Measurements from ENCODE around the gene SLC4A5.
"Not testable (repeated sequence)": the region's sequence is repeated elsewhere in the genome, so short reads cannot be mapped to it uniquely, and the experiment has no call there.

The SLC4A5 gene

DNA sequence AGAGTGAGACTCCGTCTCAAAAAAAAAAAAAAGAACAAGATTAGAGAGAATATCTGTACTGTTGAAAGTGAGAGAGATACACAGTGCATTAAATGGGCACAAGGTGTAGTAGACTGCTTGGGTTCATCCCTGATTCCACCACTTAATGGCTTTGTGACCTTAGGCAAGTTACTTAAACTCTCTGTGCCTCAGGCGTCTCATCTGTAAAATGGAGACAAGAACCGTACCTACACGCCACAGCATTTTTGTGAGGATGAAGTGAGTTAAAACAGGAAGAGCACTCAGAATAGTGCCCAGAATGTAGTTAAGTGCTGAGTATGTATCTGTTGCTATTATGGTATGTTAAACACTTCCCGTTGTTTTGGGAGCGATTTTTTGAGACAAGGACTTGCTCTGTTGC is 80.5 kb downstream of the SLC4A5 start:
- no peak for DNase-seq

DNA sequence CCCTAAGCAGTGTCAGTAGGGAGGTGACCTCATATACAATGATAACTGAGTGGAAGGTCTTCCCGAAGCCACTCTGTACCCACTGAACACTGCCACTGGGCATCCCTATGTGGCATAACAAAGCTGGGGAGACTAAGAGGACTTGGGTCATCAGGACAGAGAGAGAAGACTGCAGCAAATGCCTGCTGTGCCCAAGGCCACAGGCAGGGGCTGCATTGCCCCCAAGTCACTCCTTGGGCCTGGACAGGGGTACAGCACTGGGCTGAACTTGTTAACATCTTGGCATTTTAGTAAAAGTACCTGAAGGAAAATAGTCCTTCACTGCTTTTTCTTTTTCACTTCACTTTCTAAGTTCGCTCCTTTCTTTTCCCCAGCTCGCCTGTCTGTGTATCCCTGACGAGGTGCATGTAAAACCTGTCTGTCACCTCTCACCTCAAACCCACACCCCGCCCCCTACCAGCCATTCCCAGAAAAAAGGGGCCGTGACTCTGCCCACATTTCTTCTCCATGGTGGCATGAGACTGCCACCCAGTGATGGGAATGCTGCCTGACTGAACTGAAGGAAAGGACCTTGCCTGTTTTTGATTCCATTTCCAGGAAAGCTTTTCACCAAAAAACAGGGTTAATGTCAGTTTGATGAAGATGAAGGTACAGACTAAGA is 81.9 kb downstream of the SLC4A5 start:
- DNase-seq = peak; percentile 55

DNA sequence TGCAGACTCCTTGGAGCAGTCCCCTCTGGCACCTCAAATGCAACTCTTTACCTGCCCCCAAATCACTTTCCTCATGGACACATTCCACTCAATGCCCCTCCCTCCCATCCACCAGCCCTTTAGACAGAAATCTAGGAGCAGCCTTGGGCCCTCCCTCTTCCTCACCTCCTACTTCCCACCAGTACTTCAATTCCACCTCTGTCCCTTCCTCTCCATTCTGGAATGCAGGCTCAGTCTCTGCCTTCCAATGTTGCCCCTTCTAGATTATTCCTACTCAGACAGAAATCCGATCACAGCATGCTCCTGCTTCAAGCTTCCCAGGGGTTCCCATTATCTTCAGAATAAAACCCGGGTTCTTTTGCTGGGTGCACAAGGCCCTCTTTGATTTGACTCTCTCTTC is 82.7 kb downstream of the SLC4A5 start:
- no peak for DNase-seq

DNA sequence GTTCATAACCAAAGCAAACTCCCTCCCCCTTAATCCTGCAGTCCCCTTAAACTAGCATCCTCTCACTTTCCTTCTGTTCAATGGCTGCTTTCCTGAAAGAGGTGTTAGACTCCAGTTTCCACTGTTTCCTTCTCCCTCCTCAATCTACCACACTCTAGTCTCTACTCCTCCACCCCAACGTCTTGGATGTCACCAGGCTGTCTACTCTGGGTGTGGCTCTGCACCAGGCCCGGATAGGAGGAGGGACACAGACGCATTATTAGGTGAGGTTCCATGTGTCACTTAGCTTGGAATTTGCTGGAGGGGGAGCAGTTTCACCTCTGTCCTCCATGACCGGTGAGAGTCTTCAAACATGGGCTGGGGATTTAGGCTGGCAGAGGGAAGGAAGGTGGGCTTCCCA is 83.5 kb downstream of the SLC4A5 start:
- no peak for DNase-seq

DNA sequence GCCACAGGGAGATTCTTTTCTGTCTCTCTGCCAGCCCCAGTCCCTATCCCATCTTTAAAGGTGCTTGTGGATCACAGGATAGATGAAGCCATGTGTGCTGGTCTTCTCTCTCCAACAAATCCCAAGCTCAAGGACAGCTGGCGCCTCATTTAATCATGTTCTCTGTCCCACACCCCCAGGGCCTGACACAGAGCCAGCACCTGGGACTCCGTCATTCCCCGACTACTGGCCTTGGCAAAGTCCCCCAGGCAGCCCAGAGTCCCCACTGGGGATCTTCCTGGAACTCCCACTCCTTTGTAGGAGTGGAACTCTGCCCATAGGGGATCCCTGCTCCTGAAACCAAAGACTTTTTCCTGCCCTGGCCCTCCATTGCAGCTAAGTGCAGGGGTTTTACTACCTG is 84.0 kb downstream of the SLC4A5 start:
- DNase-seq = no peak

DNA sequence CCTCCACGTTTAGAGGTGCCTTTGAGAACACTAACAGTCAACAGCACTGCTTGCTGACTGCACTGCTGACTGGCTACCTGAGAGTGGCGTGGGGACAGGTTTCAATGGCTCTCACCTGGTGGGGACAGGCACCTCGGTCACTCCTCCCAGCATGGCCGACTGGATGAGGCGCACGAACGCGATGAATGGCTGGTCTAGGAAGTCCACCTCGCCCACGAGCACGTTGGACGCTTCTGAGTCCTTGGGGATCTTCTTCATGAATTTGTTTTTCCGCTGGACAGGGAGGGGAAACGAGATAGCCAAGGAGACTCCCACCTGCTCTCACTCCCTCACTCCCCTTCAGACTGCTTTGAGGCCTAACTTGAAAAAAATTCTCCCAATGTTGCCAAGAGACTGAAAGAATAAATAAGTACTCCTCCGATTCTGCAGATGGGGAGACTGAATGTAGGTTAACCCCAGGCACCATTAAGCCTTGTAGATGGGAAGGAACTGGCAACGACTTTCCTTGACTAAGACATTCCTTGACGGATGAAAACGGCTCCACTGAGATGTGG is 87.5 kb downstream of the SLC4A5 start:
- no peak for DNase-seq

DNA sequence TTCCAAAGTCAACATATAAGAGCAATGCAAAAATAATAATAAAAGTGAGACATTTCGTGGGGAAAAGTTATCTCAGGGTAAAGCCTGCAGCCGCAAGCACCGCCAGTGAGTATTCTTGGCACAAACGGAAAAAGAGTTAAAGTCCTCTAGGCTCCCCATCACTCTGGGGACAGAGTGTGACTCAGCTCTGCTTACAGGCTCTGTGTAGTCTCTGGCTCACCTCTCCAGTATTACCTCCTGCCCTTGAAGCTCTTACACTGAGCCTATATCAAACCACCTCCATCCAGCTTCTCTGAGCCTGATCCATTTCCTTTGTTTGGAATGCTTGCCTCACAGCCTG is 89.3 kb downstream of the SLC4A5 start:
- DNase-seq = no peak

DNA sequence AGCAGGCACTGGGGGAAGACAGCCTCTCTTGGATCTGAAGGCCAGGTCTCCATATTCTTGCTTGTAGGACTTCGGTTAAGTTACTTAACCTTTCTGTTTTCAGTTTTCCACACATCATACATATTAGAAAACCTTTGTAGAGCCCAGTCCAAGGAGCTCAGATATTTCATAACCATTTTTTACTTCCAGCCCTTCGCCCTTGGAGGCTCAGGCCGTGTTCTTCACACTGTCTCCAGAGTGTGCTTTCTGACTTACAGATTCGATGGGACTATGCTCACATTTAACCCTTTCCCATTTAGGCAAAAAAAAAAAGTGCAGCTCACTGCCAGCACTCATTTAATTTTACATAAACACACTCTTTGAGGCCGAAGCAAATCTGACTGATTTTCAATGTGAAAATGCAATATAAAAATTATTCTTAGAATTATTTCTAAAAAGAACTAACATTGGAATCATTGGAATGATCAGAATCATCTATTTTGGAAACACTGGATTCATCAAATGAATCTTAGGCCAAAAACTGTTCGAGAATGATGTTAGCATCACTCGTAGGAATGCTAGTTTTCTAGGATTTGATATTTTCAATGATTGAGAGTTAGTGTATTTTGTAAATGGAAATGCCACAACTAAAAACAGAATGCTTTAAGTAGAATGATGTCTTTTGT is 89.8 kb downstream of the SLC4A5 start:
- no peak for DNase-seq

DNA sequence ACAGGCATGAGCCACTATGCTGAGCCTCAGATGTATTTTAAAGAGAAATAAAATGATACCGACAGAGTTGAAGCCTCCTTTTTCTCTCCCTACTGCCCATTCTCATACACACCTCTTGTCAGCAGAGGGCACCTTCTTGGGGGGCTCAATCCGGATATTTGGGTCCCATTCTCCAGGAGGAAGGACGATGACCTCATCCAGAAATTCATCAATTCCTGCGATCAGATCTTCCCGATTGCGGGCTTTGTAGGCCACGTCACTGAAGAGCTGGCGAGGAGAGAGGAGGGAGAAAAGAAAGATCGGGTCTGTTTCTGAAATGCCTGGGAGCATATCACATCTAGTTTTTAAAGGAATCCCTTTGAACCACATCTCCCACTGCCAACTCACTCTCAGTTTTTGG is 90.4 kb downstream of the SLC4A5 start:
- no peak for DNase-seq

DNA sequence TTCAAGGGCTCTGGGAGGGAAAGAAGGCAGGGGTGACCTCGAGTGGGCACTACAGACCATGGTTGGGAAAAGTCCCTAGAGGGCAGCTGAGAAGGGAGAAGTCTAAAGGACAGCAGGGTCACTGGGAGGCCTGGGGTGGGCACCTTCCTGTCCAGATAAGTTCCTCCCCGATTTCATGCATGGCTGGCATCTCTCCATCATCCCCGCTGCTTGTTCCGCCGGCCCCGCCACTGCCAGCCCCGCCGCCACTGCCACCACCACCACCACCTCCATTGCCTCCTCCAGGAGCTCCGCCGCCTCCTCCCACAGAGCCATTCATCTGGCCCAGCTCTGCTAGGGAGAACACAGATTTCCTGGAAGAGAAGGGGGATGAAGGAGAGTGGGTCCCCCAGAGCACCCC is 91.2 kb downstream of the SLC4A5 start:
- no peak for DNase-seq

DNA sequence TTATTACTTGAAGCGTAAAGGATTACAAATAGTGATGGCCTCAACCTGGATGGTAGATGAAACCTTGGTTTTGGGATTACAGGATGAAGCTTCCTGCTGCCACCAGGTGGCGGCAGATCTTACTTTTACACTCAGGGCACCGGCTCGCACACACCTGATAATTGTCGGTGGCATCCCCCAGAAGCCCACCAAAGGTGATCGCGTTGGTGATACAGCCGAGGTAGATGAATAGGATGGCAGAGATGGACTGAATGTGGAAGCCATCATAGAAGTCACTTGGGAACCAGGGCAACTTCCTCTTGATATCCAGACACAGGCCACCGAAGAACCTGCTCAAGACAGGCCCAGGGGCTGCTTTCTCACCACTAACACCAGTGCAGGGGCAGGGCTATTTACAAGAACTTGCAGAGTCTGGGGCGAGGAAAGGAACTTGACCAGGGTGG is 93.0 kb downstream of the SLC4A5 start:
- peak; percentile 47 for DNase-seq

DNA sequence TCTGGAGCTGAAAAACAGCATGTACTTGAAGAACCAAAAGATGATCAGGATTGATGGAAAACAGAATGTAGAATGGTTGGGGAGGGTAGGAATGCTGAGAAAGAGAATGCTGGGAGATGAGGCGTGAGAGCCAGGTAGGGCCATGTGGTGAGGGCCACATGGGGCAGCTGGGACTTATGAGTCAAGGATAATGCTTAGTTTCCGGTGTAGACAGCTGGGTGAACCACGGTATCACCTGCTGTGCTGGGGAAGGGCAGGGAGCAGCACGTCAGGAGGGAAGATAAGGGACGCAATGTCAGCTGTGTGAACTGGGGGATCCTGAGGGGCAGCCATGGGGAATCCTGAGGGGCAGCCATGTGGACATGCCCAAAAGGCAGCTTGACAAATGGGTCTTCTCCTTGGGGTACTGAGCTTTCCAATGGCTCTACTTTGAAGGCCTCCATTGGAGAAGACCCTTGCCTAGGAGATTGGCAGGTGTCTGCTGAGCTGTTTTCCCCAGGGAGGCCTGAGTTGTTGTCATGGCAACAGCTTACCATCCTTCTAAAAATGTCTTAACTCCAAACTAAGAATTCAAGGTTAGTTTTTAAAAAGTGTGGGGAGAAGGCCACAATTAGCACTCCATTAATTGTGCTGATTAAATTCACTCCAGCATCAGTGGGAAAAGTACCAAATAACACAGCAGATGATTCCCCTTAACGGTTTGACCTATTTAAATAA is 93.7 kb downstream of the SLC4A5 start:
- DNase-seq = no peak

DNA sequence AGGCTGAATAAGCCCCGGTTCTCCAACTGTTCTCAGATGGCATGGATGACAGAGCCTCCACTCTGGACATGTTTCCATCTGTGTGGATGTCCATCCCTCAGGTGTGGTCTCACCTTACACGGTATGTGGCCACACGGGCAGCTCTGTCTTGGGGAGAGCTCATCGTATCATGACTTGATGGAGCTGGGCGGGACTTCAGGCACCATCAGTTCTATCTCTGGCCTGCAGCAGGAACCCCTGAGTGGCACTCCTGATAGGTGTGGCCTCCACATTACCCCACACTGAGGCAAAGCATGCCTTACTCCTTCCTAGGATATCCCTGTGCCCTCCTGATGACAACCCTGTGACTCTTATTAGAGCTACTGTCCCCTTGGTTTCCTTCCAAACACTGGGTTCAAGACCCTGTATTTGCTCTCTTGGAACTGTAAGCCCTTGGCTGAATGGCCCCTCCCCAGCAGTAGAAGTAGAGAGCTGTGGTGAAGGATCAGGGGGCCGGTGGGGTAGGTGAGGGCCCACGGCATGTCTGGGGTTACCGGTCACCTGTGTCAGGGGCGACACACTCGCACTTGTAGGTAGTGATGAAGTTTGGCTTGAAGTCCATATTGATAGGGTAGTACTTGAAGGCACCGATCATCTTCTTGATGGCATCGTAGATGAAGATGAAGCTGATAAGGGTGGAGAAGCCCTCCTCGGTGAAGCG is 96.6 kb downstream of the SLC4A5 start:
- DNase-seq = no peak

DNA sequence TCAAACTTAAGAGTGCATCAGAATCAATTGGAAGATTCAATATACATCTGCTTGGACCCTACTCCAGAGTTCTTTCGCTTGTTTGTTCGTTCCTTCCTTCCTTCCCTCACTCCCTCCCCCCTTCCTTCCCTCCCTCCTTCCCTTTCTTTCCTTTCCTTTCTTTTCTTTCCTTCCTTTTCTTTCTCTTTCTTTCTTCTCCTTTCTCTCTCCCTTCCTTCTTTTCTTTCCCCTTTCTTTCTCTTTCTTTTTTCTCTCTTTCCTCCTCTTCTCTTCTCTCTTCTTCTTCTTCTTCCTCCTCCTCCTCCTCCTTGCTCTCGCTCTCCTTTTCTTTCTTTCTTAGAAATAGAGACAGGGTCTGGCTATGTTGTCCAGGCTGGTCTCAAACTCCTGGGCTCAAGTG is 98.9 kb downstream of the SLC4A5 start:
- no peak for DNase-seq

DNA sequence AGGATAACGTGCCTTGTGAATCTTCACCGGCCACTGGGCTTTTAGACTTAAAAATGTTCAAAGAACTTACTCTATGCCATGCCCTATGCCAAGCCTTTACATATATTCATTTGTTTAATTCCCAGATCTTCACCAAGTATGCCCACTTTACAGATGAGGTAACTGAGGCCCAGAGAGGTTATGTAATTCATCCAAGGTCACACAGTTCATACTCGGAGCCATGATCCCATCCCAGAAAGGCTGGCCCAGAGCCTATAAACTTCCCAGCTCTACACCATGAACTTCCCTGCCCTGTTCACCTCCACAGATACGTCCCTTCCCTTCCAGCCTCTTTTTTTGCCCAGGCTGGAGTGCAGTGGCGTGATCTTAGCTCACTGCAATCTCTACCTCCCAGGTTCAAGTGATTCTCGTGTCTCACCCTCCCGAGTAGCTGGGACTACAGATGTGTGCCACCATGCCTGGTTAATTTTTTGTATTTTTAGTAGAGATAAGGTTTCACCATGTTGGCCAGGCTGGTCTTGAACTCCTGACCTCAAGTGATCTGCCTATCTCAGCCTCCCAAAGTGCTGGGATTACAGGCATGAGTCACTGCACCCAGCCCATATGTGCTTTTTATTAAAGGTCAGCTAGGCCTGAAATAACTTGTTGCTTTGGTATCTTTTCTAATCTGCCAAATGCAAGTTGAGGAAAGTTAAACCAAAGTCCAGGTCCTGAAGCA is 100.7 kb downstream of the SLC4A5 start:
- no peak for DNase-seq

DNA sequence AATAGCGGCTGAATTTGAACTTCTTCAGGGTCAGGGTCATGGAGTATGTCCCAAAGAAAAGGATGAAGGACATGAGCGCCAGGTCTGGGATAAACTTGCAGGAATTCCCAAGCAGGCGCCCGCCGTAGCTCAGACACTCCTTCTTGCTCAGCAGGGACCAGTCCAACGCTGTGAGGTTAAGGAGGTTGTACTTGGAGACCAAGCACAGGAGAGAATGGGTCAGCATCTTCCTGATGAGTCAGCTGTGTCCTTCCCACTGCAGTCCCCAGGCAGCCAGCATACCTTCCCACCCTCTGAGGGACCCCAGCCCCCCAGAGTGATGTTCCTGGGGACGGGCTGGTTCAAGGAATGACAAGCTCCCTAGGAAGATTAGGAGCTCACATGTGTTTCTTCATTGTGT is 103.9 kb downstream of the SLC4A5 start:
- DNase-seq = no peak

DNA sequence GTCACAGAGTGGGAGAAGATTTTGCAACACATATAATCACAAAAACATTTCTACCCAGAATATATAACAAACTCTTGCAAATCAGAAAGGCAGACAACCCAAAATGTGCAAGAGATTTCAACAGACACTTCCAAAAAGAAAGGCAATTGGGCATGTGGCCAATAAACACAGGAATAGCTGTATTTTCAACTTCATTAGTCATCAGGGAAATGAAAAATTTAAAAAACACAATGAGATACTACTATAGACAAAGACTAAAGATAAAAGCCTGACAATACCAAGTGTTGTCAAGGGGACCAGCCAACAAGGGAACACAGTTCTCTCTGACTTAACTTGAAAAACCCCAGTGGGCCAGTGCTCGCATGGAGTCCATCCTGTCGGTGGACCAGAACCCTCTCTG is 104.3 kb downstream of the SLC4A5 start:
- DNase-seq = no peak

DNA sequence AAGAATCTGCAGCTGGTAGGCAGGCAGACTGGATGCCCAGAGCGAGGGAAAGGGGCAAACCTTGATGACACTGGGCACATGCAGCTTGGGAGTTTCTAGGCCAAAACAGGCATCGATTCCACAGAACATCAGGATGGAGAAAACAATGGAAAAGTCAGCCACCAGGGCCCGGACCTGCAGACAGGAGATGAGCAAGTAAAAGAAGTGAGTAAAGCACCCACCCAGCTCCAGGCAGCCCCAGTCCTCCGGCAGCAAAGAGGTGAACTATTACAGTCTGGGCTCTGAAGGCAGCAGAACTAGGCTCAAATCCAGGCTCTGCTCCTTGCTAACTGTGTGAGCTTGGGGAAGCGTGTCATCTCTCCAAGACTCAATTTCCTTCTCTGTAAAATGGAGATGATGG is 108.2 kb downstream of the SLC4A5 start:
- no peak for DNase-seq

DNA sequence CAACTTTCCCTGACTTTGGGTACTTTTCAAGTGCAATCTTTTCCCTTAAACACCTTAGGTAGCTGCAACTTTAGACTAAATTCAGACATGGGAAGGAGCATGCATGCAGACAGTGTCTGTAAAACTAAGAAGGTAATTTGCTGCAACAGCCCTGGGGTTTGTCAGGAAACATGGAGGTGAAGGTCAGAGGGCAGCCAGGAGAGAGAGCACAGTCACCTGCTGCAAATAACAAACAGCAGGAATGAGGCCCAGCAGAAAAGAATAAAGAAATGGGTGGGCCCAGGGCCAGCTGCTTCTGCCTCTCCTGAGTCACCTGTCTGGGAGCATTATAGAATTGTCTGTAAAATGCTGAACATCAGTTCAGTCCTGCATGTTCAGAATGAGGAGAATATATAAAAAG is 109.6 kb downstream of the SLC4A5 start:
- DNase-seq = no peak

DNA sequence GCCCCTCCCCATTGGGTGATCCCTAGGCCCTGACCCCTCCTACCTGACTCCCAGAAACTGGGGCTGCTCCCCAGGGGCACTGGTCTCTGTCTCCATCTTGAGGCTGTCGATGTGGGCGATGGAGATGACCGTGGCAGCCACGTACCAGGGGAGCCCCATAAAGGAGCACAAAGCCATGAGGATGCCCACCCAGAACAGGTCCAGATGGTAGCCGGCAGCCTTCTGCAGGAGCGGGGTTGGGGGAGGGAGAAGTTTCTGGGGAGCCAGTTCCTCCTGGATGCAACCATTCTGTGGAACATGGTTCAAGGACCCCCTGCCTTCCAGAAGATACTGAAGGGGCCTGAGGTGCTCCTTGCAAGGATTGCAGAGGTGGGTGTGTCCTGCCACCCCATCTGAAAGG is 110.8 kb downstream of the SLC4A5 start:
- no peak for DNase-seq

DNA sequence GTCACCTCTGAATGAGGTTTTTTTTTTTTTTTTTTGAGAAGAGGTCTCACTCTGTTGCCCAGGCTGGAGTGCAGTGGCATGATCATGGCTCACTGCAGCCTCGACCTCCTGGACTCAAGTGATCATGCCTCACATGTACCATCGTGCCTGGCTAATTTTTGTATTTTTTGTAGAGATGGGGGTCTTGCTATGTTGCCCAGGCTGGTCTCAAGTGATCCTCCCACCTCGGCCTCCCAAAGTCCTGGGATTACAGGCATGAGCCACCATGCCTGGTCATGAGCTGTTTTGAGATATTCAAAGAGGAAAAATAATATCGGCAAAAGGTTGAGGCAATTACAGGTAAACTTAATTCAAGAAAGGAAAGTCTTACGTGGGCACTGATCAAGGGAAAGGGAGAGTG is 113.4 kb downstream of the SLC4A5 start:
- not testable (repeated sequence) for DNase-seq

DNA sequence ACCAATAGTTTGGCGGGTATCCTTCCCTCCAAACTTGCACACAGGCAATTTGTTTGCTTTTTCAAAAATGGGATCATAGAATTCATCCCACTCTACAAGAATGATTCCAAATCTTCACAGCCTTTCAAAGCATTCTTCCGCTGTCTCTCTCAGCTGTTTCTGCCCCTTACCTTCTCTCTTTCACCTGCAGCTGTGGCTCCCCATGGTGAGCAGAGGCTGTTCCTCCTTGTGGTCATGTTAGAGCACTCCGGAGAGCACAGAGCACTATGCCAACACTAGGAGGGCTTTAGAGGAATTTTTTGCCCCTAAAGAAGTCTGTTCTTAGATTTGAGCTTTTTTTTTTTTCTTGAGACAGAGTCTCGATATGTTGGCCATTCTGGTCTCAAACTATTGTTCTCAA is 114.4 kb downstream of the SLC4A5 start:
- DNase-seq = no peak

DNA sequence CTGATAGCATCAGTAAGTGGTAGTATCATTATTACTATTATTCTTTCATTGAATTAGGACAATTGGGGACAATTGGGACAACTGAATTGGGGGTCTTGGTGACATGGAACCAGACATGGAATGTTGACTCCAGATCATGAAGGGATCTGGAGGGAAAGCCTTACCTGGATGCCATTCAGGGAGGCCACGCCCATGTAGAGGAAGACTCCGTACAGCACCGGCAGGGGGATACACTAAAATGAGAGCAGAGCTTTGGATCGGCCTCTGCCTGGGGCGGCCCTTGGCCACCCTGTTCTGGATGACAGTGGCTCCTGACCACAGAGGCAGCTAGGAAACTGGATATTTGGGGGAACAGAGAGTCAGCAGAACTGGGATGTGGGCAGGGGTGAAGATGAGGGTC is 115.6 kb downstream of the SLC4A5 start:
- no peak for DNase-seq

All from NCI-H1105 treated with DMSO at 0.1 percent for 48 hours (cell line).